Loucy (cell line): ENCODE measurements around the gene PMEPA1.

Experiments
- EZH2phosphoT487 ChIP-seq: fragments of 200-600 bp; IDR thresholded peaks from 2 replicates; pipeline ENCODE4 v1.6.1; 2018; ENCODE audit warnings: antibody characterized with exemption, mild to moderate bottlenecking, moderate library complexity, borderline replicate concordance
- TF ChIP-seq, protein P1 (sequence below): fragments of 200-600 bp; sonication (generic); conservative IDR thresholded peaks from 2 replicates; pipeline ENCODE4 v1.5.1; 2014; ENCODE audit warnings: mild to moderate bottlenecking, antibody characterized with exemption, low read length

DNA sequence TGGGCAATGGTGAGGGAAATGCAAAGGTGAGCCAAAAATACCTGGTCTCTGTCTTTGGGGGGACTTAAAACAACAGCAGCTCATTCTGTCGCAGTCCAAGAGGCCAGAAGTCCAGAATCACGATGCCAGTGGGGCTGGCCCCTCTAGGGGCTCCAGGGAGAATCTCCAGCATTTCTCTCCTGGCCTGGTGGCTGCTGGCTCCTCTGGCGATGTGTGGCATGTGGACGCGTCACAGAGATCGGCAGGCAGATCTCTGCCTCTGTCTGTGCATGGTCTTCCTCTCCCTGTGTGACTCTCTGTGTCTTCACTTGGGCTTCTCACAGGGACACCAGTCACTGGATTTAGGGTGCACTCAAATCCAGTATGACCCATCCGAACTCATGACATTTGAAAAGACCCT is 14.0 kb upstream of the PMEPA1 start:
- TF ChIP-seq, protein P1, sequence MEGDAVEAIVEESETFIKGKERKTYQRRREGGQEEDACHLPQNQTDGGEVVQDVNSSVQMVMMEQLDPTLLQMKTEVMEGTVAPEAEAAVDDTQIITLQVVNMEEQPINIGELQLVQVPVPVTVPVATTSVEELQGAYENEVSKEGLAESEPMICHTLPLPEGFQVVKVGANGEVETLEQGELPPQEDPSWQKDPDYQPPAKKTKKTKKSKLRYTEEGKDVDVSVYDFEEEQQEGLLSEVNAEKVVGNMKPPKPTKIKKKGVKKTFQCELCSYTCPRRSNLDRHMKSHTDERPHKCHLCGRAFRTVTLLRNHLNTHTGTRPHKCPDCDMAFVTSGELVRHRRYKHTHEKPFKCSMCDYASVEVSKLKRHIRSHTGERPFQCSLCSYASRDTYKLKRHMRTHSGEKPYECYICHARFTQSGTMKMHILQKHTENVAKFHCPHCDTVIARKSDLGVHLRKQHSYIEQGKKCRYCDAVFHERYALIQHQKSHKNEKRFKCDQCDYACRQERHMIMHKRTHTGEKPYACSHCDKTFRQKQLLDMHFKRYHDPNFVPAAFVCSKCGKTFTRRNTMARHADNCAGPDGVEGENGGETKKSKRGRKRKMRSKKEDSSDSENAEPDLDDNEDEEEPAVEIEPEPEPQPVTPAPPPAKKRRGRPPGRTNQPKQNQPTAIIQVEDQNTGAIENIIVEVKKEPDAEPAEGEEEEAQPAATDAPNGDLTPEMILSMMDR = no peak
- TF ChIP-seq EZH2phosphoT487 = no peak
